Ammon's horn (tissue), 1 donor: Measurements from ENCODE around the gene PNMA5.
"Not testable (repeated sequence)": the region's sequence is repeated elsewhere in the genome, so short reads cannot be mapped to it uniquely, and the experiment has no call there.

ENCODE experiments used
- DNase-seq: peaks from one replicate; pipeline ENCODE4 v3.0.0-alpha.2; 2016; ENCODE audit warnings: low spot score

PNMA5 gene

DNA sequence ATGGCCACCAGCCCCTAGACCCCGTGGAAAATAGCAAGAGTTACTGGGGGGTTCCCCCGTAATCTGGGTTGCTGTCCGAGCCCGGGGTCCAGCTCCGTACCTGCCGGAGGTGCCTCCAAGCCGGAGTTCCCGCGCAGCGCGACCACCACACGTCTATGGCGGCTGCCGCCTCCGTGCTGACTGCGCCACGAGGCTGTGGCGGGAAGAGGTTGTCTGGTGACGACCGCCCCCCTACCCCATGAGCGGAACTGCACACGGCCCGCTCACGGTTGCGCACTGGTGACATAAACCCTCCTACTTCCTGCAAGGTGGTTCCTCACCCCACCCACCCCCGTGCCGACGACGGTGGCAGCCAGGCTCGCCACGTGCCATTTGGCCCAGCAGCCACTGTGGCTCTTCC is at the start of gene PNMA5:
TSS of gene PNMA5 (minus strand) at position 184 of the 400 bp plus-strand sequence. CDS start 2,518 bp downstream, outside the sequence.
- no peak for DNase-seq

GRCh38 chrX:153032397-153033118 is 38.6 kb upstream of the PNMA5 start:
- peak; percentile 62 for DNase-seq

GRCh38 chrX:153030801-153031200 is 36.9 kb upstream of the PNMA5 start:
- no peak for DNase-seq

- DNase-seq: no peak
Observed at GRCh38 chrX:153029875-153030274, 36.0 kb upstream of the PNMA5 start.

DNA sequence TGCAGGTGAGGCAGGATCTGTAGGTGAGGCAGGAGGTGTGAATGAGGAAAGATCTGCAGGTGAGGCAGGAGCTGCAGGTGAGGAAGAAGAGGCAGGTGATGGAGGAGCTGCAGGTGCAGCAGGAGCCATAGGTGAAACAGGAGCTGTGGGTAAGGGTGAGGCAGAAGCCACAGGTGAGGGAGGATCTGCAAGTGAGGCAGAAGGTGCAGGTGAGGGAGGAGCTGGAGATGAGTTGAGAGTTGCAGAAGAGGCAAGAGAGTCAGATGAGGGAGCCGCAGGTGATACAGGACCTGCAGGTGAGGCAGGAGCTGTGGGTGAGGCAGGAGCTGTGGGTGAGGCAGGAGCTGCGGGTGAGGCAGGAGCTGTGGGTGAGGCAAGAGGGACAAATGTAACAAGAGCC is 35.2 kb upstream of the PNMA5 start:
- no peak for DNase-seq

- not testable (repeated sequence) for DNase-seq
Observed at GRCh38 chrX:153028487-153028886, 34.6 kb upstream of the PNMA5 start.

- DNase-seq: not testable (repeated sequence)
Observed at GRCh38 chrX:153026501-153026900, 32.6 kb upstream of the PNMA5 start.

- no peak for DNase-seq
Observed at GRCh38 chrX:153019166-153019565, 25.2 kb upstream of the PNMA5 start.

- not testable (repeated sequence) for DNase-seq
Observed at GRCh38 chrX:153017174-153017573, 23.3 kb upstream of the PNMA5 start.

DNA sequence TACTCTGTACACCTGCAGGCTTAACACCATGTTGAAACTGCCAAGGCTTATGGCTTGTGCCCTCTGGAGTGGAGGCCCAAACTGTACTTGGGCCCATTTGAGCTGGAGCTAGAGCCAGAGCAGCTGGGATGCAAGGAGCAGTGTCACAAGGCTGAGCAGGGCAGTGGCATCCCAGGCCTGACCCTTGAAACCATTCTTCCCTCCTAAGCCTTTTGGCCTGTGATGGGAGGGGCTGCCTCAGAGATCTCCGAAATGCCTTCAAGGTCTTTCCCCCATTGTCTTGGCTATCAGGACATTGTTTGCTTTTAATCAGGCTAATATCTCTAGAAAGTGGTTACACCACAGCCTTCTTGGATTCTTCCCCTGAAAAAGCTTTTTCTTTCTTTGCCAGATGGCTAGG is 10.9 kb upstream of the PNMA5 start:
- DNase-seq: no peak

DNA sequence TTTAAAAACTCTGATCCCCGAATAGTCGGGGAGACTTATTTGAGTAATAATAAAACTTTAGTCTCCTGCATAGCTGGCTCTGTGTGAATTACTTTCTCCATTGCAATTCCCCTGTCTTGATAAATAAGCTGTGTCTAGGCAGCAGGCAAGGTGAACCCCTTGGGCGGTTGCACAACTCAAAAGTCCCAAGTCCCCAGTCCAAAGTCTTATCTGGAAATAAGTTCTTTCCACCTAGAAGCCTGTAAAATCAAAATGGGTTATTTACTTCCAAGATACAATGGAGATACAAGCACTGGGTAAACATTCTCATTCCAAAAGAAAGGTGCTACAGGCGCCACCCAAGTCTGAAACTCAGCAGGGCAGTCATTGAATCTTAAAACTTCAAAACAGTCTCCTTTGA is 10.1 kb upstream of the PNMA5 start:
- DNase-seq: no peak

DNA sequence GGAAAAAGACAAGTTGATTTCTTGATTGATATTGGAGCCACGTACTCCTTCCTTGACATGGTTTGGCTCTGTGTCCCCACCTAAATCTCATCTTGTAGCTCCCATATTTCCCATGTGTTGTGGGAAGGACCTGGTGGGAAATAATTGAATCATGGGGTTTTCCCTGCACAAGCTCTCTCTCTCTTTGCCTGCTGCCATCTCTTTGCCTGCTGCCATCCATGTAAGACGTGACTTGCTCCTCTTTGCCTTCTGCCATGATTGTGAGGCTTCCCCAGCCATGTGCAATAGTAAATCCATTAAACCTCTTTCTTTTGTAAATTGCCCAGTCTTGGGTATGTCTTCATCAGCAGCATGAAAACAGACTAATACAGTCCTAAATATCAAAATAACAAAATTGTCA is 8.3 kb upstream of the PNMA5 start:
- not testable (repeated sequence) for DNase-seq

DNA sequence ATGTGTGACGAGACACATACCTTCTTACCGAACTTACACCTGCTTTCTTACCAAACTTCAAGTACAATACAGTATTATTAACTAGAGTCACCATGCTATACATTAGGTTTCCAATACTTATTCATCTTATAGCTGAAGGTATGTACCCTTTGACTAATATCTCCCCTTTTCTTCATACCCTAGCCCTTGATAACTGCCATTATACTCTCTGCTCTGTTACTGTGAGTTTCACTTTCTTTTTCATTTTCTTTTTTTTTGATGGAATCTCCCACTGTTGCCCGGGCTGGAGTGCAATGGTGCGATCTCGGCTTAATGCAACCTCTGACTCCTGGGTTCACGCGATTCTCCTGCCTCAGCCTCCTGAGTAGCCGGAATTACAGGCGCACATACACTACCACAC is 3.4 kb upstream of the PNMA5 start:
- no peak for DNase-seq

GRCh38 chrX:152992115-152992514 is 1.8 kb downstream of the PNMA5 start:
- DNase-seq: peak; percentile 33

DNA sequence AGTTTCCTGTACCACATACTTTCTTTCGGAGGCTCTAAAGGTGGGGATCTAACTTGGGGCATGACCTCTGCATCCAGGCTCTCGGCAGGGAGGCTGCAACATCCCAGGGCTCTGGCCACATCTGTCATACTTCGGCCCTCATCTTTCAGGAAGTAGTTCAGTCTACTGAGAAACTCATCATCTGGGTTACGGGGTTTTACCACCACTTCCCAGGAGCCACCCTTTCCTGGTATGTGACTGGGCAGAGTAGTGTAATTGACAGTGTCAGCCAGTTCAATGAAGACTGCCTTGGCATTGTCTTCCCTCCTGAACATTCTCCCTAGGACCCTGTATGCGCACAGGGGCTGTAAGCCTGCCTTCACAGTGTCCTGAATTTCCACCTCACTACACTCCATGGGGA is 2.8 kb downstream of the PNMA5 start:
- no peak for DNase-seq

DNA sequence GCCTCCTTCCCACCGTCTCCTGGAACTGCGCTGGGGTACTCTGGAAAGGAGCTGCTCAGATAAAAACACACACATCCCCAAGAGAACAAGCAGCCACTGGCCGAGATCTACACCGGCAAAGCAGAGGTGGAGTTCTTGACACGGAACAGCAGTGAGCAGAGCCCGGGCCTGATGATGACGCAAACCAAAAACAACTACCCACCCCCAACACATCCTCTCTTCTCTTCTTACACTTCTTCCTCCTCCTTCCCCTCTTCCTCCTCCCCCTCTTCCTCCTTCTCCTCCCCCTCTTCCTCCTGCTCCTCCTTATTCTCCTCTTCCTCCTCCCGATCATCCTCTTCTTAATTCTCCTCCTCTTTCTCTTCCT is 4.6 kb downstream of the PNMA5 start:
- peak; percentile 5 for DNase-seq

GRCh38 chrX:152988536-152989291 is 5.2 kb downstream of the PNMA5 start:
- DNase-seq: peak; percentile 3

- no peak for DNase-seq
Observed at GRCh38 chrX:152987801-152988200, 6.1 kb downstream of the PNMA5 start.

DNA sequence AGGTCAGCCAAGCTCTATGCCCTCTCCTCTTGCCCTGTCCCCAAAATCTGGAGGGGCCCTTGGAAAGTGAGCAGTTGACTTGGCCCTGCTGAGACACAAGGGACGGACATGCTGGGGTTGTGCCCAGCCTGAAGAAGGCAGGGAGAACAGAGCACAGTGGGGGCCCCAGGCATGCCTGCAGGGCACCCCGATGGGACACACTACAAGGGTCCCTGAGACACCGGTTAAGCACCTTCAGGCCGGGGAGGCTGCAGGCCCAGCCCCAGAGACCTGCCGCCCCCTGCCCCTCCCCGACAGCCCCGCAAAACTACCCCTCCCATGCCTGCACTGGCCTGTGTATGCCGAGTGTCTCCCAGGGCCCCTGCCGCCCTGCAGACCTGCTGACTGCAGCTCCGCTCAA is 6.8 kb downstream of the PNMA5 start:
- not testable (repeated sequence) for DNase-seq

- DNase-seq: not testable (repeated sequence)
Observed at GRCh38 chrX:152985383-152985782, 8.5 kb downstream of the PNMA5 start.

DNA sequence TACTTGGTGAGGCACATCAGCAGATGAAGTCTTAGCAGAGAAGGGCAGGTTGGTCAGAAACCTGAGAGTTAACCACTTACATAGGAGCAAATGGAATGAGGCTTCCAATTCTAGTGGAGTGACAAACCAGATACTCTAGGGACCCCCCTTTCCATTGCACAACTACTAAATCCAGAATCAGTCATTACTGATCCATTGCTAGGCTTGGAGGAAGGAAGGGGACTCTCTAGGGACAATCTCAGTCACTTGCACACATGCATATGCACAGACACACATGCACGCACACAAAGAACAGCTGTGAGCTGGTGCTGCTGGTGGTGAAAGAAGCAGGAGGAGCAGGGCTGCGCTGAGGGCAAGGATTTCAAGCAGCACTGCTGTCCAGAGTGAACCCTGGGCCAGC is 25.7 kb downstream of the PNMA5 start:
- no peak for DNase-seq

DNA sequence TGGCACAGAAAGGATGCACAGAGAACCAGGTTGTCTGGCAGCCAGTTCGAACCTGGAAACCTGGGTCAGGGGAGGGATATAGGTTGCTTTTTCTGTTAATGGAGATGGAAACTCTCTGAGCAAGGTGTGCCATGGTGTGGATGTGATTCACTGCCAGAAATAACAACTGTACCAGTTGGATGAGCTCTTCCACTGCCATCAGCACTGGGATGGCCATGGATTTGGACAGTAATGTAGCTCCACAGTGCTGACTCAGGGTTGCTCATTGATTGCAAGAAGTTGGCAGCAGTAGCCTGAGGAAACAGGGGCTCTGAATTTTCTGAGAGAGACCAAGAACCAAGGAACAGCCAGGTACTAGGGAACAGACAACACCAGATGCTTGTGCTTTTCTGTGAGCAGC is 33.8 kb downstream of the PNMA5 start:
- DNase-seq: no peak

DNA sequence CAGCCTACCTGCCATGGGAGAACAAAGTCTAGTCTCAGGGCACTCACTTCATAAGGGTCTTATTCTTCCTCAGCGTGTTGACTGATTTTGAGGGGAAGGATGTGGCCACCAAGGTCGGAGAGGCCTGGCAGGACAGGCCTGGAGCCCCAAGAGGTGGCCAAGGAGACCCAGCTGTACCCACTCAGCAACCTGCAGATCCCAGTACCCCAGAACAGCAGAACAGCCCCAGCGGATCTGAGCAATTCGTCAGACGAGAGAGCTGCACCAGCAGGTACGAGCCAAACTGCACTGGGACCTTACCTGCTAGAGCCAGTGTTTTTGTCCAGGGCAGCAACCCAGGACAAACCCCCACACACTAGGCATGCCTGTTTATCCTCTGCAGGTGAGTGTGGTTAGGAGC is 34.3 kb downstream of the PNMA5 start:
- DNase-seq: no peak
